ENCODE measurements around the gene EDIL3.

DNA sequence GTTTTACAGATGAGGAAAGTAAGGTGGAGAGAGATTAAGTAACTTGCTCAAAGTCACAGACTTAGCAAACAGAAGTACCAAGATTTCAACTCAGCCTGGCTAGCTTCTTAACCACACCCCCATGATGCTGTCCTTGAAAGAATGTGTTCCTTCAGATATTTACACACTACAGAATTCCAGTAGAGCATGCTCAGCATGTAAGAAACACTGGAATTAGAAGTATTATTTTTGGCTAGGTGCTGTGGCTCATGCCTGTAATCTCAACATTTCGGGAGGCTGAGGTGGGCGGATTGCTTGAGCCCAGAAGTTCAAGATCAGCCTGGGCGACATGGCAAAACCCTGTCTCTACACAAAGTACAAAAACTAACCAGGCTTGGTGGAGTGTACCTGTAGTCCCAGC, 142.4 kb downstream of the EDIL3 start:
- TF ChIP-seq, protein P1, sequence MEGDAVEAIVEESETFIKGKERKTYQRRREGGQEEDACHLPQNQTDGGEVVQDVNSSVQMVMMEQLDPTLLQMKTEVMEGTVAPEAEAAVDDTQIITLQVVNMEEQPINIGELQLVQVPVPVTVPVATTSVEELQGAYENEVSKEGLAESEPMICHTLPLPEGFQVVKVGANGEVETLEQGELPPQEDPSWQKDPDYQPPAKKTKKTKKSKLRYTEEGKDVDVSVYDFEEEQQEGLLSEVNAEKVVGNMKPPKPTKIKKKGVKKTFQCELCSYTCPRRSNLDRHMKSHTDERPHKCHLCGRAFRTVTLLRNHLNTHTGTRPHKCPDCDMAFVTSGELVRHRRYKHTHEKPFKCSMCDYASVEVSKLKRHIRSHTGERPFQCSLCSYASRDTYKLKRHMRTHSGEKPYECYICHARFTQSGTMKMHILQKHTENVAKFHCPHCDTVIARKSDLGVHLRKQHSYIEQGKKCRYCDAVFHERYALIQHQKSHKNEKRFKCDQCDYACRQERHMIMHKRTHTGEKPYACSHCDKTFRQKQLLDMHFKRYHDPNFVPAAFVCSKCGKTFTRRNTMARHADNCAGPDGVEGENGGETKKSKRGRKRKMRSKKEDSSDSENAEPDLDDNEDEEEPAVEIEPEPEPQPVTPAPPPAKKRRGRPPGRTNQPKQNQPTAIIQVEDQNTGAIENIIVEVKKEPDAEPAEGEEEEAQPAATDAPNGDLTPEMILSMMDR (optimal IDR thresholded peaks at IDR 0.05 in 1 of 3, IDR thresholded peaks at IDR 0.05 in 1 of 3, conservative IDR thresholded peaks at IDR 0.05 in 1 of 3; ENCODE audit: extremely low read depth in 1 of 3, insufficient read depth in 2 of 3, low read length in 3 of 3): no peak
- no peak for TF ChIP-seq EZH2 (IDR thresholded peaks at IDR 0.05; ENCODE audit: low read length)

Data from keratinocyte (primary cell).